Gastrocnemius medialis (tissue), 4 donors: ENCODE measurements around the gene KRT17.

Source experiments
- POLR2A ChIP-seq, 2 donors: fragments of 450-650 bp; IDR thresholded peaks; one replicate each; pipeline ENCODE4 v1.6.1; 2017; ENCODE audit warnings: antibody characterized with exemption in 2 of 2, mild to moderate bottlenecking in 2 of 2, moderate library complexity in 2 of 2
- TF ChIP-seq, protein P1 (sequence below), 5 experiments: fragments of 450-650 bp in 3 of 5; fragments of 200-600 bp in 2 of 5; sonication (generic) in 2 of 5; IDR thresholded peaks in 4 of 5; conservative IDR thresholded peaks in 1 of 5; 1 replicate in 4 of 5; 2 replicates in 1 of 5; pipeline ENCODE4 v1.5.1; 2016 to 2019; ENCODE audit warnings: antibody characterized with exemption in 5 of 5, mild to moderate bottlenecking in 3 of 5, moderate library complexity in 3 of 5

DNA sequence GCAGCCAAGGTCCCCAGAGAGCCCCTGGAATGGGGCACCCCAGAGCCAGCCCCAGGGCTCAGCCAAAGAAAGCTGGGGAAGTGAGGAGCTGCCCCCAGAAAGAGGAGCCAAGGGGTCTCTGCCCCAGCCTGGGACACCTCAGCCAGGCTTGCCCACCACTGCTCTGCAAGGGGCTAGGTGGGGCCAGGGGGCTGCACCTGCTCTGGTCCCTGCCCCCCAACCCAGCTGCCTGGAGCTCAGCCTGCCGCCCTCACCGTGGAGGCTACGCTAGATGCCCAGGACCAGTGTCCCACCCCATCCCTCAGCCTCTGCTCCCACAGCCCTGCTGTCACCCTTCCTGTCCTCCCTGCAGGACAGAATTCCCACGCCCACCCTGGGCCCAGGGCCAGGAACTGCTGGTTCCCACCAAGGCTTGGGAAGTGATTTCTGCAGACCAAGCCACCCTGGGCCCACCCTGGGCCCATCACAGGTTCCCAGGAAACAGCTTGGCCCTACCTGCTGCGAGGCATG, 28.1 kb upstream of the KRT17 start:
- TF ChIP-seq, protein P1, sequence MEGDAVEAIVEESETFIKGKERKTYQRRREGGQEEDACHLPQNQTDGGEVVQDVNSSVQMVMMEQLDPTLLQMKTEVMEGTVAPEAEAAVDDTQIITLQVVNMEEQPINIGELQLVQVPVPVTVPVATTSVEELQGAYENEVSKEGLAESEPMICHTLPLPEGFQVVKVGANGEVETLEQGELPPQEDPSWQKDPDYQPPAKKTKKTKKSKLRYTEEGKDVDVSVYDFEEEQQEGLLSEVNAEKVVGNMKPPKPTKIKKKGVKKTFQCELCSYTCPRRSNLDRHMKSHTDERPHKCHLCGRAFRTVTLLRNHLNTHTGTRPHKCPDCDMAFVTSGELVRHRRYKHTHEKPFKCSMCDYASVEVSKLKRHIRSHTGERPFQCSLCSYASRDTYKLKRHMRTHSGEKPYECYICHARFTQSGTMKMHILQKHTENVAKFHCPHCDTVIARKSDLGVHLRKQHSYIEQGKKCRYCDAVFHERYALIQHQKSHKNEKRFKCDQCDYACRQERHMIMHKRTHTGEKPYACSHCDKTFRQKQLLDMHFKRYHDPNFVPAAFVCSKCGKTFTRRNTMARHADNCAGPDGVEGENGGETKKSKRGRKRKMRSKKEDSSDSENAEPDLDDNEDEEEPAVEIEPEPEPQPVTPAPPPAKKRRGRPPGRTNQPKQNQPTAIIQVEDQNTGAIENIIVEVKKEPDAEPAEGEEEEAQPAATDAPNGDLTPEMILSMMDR (IDR thresholded peaks at IDR 0.05 in 4 of 5, conservative IDR thresholded peaks at IDR 0.05 in 1 of 5): no peak
- no peak for TF ChIP-seq POLR2A (IDR thresholded peaks at IDR 0.05)
